Brain microvascular endothelial cell (primary cell): ENCODE data around the gene ACTN2.

Experiments used
- DNase-seq: peaks from one replicate; pipeline ENCODE4 v3.0.0-alpha.2; 2020
- H3K27ac ChIP-seq: fragments of 250-450 bp; sonication (Bioruptor Pico); 2 replicates; pipeline ENCODE4 v1.5.1; 2020; ENCODE audit warnings: mild to moderate bottlenecking, moderate library complexity
- H3K27me3 ChIP-seq: fragments of 250-450 bp; sonication (Bioruptor Pico); replicated peaks from 2 replicates; pipeline ENCODE4 v1.5.1; 2020; ENCODE audit warnings: mild to moderate bottlenecking
- H3K36me3 ChIP-seq: fragments of 250-450 bp; sonication (Bioruptor Pico); replicated peaks from 2 replicates; pipeline ENCODE4 v1.5.1; 2020; ENCODE audit warnings: mild to moderate bottlenecking
- H3K4me3 ChIP-seq: 2 replicates; pipeline ENCODE4 v1.5.1; 2011; ENCODE audit warnings: low read depth, mild to moderate bottlenecking, control low read depth, low read length, moderate library complexity
- in situ Hi-C: cut with HindIII; loops from 2 replicates; pipeline ENCODE4 v1.10.0; 2017; ENCODE audit warnings: low sequenced_read_pairs, low pct_ligation_motif_present
- TF ChIP-seq, protein P1 (sequence below): IDR thresholded peaks from 2 replicates; pipeline ENCODE4 v1.5.1; 2011; ENCODE audit warnings: low read depth, mild to moderate bottlenecking, moderate library complexity, low read length, control low read depth, inconsistent platforms; ENCODE audit errors: missing control alignments

ACTN2 gene

DNA sequence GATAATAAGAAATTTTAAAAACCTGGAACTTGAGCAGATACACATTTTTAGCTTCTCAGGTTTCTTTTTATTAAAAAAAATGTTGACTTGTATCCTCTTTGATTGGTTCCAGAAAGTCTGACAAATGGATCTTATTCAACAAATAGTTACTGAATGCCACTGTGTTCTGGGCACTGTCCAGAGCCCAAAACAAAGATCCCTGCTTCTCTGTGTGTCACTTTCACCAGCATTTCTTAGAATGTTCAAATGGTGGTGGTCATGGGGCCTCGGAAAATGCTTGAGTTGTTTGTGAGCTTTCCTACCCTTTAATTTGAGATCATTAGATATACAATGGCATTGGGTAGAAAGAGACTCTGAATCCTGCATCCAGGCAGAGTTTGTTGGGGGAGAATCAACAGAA lies 19.9 kb downstream of the ACTN2 start:
- H3K27ac ChIP-seq: no peak overlapping the region
- no peaks in the 10 kb centered on the region for H3K36me3 ChIP-seq
- DNase-seq: no peak
- in situ Hi-C loops: no loop called here
- TF ChIP-seq, protein P1, sequence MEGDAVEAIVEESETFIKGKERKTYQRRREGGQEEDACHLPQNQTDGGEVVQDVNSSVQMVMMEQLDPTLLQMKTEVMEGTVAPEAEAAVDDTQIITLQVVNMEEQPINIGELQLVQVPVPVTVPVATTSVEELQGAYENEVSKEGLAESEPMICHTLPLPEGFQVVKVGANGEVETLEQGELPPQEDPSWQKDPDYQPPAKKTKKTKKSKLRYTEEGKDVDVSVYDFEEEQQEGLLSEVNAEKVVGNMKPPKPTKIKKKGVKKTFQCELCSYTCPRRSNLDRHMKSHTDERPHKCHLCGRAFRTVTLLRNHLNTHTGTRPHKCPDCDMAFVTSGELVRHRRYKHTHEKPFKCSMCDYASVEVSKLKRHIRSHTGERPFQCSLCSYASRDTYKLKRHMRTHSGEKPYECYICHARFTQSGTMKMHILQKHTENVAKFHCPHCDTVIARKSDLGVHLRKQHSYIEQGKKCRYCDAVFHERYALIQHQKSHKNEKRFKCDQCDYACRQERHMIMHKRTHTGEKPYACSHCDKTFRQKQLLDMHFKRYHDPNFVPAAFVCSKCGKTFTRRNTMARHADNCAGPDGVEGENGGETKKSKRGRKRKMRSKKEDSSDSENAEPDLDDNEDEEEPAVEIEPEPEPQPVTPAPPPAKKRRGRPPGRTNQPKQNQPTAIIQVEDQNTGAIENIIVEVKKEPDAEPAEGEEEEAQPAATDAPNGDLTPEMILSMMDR: no peak
- no peak overlapping the region for H3K4me3 ChIP-seq
- H3K27me3 ChIP-seq: no peaks in the 10 kb centered on the region

DNA sequence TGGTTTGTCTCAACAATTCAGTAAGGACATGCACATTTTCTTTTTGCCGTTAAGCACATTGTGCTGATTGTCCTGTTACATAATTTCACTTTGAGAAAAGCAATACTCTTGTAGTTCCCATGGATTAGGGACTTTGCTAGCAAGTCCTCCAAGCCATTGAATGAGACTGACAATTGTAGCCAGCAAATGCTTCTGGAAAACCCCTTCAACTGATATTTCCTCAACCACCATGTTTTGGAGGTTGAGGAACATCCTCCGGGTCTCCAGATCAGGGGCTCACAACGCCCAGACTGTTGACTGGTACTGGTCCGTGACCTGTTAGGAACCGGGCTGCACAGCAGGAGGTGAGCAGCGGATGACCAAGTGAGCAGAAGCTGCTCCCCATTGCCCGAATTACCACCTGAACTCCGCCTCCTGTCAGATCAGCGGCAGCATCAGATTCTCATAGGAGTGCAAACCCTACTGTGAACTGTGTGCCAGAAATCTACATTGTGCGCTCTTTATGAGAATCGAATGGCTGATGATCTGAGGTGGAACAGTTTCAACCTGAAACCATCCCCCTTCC lies 24.1 kb downstream of the ACTN2 start:
- no peak for DNase-seq
- Histone ChIP-seq H3K27me3 (no peaks in the 10 kb centered on the region), H3K27ac (no peak overlapping the region), H3K4me3 (no peak overlapping the region), H3K36me3 (no peaks in the 10 kb centered on the region)
- TF ChIP-seq, protein P1: no peak
- in situ Hi-C loops: no loop called here

- TF ChIP-seq, protein P1: no peak
- Histone ChIP-seq H3K27ac (no peak overlapping the region), H3K36me3 (no peaks in the 10 kb centered on the region), H3K27me3 (no peaks in the 10 kb centered on the region), H3K4me3 (no peak overlapping the region)
- no peak for DNase-seq
- in situ Hi-C loops: no loop called here
Observed at GRCh38 chr1:236716160-236716559, 29.9 kb downstream of the ACTN2 start.

GRCh38 chr1:236717811-236718210 lies 31.5 kb downstream of the ACTN2 start:
- in situ Hi-C loops: no loop called here
- TF ChIP-seq, protein P1: no peak
- Histone ChIP-seq H3K4me3 (no peak overlapping the region), H3K27me3 (no peaks in the 10 kb centered on the region), H3K36me3 (no peaks in the 10 kb centered on the region), H3K27ac (no peak overlapping the region)
- no peak for DNase-seq

DNA sequence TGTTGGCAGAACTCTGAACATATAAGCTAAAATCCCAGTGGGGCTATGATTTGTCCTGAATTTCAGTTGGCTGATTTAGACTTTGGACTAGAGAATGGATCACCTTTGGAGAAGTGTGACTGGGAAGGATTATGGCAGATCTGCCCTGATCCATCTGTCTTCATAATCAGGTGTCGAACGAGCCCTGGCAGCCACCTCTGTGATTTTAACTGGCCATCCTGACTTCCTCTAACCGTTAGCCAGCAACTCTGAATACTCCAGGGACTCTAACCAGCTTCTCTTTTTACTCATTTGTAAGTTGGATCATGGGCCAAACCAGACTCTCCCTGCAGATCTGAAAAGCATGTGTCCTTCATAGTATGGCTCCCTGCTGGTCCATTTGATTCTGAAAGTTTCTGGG lies 32.0 kb downstream of the ACTN2 start:
- in situ Hi-C loops: no loop called here
- H3K36me3 ChIP-seq: no peaks in the 10 kb centered on the region
- no peaks in the 10 kb centered on the region for H3K27me3 ChIP-seq
- no peak overlapping the region for H3K27ac ChIP-seq
- H3K4me3 ChIP-seq: no peak overlapping the region
- TF ChIP-seq, protein P1: no peak
- DNase-seq: no peak

DNA sequence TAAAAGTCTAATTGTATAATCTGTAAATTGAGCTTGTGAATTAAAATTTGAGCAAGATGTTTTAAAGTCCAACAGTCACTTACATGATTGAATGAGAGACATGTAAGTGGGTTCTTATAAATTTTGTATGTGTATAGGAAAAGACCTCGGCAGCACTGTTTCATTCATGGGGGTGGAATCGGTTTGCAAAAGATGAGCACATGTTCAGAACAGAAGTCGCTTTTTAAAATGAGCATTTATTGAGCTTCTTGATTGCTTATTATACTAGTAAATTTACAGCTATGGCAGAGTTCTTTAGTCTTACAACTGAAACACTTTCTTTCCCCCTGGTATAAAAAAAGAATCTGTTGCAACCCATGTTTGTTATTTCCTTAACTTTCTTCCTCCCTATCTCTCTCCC lies 33.9 kb downstream of the ACTN2 start:
- Histone ChIP-seq H3K36me3 (no peaks in the 10 kb centered on the region), H3K27me3 (no peaks in the 10 kb centered on the region), H3K27ac (no peak overlapping the region), H3K4me3 (no peak overlapping the region)
- in situ Hi-C loops: no loop called here
- no peak for DNase-seq
- TF ChIP-seq, protein P1: no peak
